GM18520 (cell line): ENCODE measurements around the gene C12orf43.

Experiments used
- ATAC-seq: cut with Tn5 transposase; IDR thresholded peaks from one replicate; pipeline ENCODE4 v1.9.1; 2021; ENCODE audit not compliant: unreplicated experiment

The C12orf43 gene

DNA sequence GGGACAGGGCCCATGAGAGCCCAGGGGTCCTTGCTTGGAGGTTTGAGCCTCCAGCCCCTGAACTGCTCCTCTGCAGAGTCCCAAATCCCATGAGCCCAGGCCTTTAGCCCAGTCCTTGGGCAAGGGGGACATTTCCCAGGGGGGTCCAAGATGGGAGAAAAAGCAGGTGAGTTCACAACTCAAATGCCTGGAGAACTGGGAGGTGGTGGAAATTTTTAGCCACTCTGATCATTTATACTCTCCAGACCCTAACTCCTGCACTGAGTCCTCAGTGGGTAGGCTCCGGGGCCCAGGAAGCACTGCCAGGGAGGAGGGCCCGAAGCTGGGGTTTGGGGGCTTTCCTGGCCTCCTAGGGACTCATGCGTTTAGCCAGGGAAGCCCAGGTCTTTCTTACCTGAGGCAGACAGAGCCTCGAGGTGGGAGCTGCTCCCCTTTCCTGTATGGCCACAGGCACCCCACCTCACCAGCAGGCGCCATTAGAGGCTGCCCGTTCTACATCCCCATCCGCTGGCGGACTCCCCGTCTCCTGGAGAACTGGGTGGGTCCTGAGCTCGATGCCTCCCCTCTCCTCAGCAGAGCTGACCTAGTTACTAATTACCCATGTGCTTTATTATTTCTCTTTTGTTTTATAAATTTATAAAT, 36.9 kb downstream of the C12orf43 start:
- ATAC-seq: no peak

DNA sequence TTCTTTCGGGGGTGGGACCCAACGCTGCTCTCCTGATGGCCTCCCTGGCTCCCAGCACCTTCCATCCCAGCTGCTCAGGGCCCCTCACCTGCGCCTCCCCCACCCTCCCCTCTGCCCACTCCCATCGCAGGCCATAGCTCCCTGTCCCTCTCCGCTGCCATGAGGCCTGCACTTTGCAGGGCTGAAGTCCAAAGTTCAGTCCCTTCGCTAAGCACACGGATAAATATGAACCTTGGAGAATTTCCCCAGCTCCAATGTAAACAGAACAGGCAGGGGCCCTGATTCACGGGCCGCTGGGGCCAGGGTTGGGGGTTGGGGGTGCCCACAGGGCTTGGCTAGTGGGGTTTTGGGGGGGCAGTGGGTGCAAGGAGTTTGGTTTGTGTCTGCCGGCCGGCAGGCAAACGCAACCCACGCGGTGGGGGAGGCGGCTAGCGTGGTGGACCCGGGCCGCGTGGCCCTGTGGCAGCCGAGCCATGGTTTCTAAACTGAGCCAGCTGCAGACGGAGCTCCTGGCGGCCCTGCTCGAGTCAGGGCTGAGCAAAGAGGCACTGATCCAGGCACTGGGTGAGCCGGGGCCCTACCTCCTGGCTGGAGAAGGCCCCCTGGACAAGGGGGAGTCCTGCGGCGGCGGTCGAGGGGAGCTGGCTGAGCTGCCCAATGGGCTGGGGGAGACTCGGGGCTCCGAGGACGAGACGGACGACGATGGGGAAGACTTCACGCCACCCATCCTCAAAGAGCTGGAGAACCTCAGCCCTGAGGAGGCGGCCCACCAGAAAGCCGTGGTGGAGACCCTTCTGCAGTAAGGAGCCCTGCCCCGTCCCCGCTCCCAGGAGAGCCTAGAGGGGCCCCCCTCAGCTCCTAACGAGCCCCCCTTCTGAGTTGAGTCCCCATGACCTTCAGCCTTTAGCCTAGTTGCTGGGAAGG, 37.7 kb downstream of the C12orf43 start, which contains the start of gene HNF1A:
Gene HNF1A, plus strand, starts transcription at position 248 of the 924 bp plus-strand sequence. Its CDS starts 226 bp downstream, at position 474.
- no peak for ATAC-seq

- no peak for ATAC-seq
Measured at GRCh38 chr12:120977531-120978295, 38.6 kb downstream of the C12orf43 start.

- no peak for ATAC-seq
Measured at GRCh38 chr12:120972870-120973543, 43.3 kb downstream of the C12orf43 start.

DNA sequence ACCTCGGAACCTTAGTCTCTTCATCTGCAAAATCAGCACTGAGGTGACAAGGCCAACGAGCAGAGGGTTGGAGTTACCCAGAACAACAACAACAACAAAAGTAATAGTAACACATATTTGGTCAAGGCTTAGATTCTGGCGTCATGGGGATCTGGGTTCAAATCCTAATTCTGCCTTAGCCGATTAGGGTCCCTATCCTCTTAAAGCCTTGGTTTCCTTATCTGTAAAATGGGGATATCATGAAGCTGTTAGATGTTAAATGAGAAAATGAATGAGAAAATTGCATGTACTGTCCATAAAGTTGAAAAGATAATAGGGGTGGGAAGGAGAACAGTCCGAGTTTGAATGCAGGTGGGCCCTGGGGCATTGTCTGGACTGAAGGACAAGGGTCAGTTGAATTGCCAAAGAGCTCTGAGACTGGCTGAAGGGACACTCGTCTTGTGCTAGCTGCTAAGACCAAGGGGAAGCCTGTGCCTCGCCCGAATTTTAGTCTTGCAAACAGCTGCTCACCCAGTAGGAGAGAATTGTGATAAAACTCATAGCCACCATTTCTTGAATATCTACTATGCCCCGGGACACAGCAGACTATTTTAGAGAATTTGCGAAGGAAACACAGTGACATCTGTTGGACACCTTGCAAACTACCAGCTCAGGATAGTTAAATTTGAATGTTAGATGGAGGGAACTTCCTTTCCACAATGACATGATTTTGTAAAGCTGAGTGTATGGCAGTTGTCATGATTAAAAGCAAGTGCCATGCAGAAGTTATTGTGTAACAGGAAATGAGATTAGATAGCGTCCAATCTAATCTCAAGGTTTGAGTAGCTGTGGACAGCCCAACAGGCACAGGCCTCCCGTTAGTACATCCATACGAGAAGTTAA, 44.7 kb downstream of the C12orf43 start:
- ATAC-seq: no peak

GRCh38 chr12:120970310-120970709, 46.0 kb downstream of the C12orf43 start:
- no peak for ATAC-seq

GRCh38 chr12:120965534-120966091, 50.7 kb downstream of the C12orf43 start:
- ATAC-seq: no peak

DNA sequence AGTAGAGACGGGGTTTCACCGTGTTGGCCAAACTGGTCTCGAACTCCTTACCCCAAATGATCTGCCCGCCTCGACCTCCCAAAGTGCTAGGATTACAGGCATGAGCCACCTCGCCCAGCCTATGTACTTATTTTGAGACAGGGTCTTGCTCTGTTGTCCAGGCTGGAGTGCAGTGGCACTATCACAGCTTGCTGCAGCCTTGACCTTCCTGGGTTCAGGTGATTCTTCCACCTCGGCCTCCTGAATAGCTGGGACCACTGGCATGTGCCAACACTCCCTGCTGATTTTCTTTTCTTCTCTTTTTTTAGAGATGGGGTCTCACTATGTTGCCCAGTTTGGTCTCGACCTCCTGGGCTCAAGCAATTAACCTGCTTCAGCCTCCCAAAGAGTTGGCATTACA, 52.0 kb downstream of the C12orf43 start:
- ATAC-seq: no peak

- no peak for ATAC-seq
Measured at GRCh38 chr12:120962532-120963020, 53.7 kb downstream of the C12orf43 start.

DNA sequence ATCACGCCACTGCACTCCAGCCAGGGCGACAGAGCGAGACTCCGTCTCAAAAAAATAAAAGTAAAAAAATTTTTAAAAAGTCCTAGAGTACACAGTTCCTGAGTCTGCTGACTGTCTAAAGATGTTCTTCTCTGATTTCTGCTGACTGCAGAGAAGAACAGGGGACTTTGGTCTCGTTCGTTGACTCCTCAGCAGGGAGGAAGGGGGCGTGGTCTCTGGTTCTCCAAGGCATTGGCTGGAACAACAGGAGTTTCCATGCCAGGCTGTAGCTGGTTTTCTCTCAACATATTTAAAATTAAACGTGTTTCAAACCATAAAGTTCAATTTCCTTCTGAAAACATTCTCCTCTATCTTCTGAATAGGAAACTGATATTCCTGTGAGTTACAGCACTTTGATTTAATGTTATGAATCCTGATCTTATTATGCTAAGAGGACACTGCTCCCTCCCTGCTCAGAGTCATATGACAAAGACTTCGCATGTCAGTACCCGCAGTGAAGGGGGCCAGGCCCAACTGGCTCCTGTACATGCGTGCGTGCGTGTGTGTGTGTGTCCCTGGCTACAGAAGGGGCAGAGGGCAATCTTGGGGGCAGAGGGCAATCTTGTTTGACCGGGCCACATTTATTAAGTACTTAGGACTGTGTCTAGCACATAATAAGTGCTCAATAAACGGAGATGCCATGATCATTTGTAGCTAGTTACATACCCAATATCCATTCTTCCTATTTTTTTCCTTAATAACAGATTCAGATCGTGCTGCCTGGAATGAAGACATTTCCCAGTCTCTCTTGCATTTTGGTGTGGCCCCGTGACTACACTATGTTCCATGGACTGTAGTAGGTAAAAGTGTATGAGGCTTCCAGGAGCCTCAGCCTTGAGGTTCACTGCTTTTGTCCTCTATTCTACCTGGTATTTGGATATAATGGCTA, 54.4 kb downstream of the C12orf43 start:
- ATAC-seq: no peak

DNA sequence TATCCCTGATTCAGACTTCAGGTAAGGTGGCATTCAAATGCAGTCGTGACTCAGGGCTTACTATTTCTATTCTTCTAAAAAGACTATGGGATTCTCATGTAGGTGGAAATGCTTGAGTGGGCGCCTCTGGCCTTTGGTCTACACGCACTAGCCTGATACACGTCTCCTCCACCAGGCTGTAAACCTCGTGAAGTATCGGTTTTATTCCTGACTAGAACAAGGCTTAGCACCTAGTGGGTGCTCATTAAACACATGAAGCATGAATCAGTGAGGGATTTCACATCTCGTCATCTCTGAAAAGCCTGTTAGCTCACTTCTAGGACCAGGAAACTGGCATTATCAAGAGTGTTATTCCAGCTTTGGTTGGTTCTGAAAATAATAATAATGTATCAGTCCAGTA, 55.6 kb downstream of the C12orf43 start:
- ATAC-seq: no peak

DNA sequence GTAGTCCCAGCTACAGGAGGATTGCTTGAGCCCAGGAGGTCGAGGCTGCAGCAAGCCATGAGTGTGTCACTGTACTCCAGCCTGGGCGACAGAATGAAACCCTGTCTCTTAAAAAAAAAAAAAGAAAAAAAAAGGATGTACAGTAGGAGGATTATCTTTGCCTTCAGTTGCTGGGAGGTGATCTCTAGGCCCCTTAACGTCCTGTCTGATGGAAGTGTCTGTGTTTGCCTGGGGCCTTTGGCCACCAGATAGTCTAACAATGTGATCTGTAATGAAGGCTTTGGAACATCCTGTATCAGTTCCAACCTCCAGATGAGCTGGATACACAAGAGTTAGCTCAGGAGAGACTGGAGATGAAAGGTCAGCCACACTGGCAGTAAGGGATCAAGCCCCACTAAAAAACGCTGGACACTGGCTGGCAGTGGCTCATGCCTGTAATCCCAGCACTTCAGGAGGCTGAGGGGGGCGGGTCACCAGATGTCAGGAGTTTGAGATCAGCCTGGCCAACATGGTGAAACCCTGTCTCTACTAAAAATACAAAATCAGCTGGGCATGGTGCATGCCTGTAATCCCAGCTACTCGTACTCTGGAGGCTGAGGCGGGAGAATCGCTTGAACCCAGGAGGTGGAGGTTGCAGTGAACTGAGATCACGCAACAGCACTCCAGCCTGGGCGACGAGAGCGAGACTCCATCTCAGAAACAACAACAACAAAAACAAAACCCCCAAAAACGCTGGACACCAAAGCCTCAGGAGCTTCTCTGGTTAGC, 57.0 kb downstream of the C12orf43 start:
- ATAC-seq: no peak

DNA sequence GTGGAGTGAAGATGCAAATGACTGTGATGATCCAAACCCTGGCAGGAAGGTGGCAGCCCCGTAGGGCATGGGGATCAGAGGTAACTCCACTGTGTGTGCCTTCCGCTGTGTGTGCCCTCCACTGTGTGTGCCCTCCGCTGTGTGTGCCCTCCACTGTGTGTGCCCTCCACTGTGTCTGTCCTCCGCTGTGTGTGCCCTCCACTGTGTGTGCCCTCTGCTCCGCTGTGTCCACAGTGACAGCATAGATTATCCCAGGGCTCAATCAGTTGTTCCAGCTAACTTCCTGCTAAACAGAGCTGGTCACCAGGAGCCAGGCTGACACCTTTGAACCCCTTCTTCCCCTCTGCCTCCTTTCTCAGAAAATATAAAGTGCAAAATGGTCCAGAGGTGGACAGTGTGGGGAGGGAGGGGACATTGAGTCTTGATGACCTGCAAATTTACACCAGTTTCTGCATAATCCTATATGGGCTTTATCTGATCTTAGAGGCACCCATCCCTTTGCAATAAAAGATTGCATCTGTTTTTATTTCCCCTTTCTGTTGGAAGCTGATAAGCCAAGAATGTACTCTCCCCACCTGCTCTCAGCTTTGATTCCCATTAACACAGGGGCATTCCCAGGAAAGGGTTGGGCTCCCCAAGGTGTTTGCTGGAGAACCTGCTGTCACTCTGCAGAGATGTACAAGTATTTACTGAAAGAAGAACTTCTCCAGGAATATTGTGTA, 59.5 kb downstream of the C12orf43 start:
- ATAC-seq: no peak

GRCh38 chr12:120955232-120955631, 61.1 kb downstream of the C12orf43 start:
- no peak for ATAC-seq

GRCh38 chr12:120950807-120951206, 65.5 kb downstream of the C12orf43 start:
- ATAC-seq: no peak
